Immature natural killer cell (primary cell): ENCODE data around the gene ARL5A. TPM values are rescaled to one million over a fixed set of nuclear protein-coding genes. Genes with fewer than 3 reads are reported as not detected.

Experiments used
- DNase-seq, 3 donors: peaks; one replicate each; pipeline ENCODE4 v3.0.0; 2022; ENCODE audit warnings: mixed read lengths in 1 of 3
- H3K27ac Mint-ChIP-seq, 6 donors: one replicate each; pipeline ENCODE4 v1.8.0; 2020; ENCODE audit warnings: mixed read lengths in 6 of 6, mild to moderate bottlenecking in 5 of 6, inconsistent platforms in 4 of 6, moderate library complexity in 3 of 6
- H3K27me3 Mint-ChIP-seq, 3 donors: one replicate each; pipeline ENCODE4 v1.8.0; 2020 to 2021; ENCODE audit warnings: low read depth in 3 of 3, mild to moderate bottlenecking in 3 of 3, mixed read lengths in 3 of 3, moderate library complexity in 3 of 3, inconsistent platforms in 1 of 3
- H3K36me3 Mint-ChIP-seq, 3 donors: one replicate each; pipeline ENCODE4 v1.8.0; 2020; ENCODE audit warnings: mixed read lengths in 3 of 3, inconsistent platforms in 2 of 3, mild to moderate bottlenecking in 2 of 3
- H3K4me1 Mint-ChIP-seq, 2 donors: one replicate each; pipeline ENCODE4 v1.8.0; 2020; ENCODE audit warnings: inconsistent platforms in 2 of 2, mild to moderate bottlenecking in 2 of 2, mixed read lengths in 2 of 2, moderate library complexity in 1 of 2
- H3K4me3 Mint-ChIP-seq, 5 donors: one replicate each; pipeline ENCODE4 v1.8.0; 2020; ENCODE audit warnings: mild to moderate bottlenecking in 5 of 5, mixed read lengths in 5 of 5, inconsistent platforms in 3 of 5, moderate library complexity in 3 of 5
- H3K9me3 Mint-ChIP-seq, 6 donors: one replicate each; pipeline ENCODE4 v1.8.0; 2020; ENCODE audit warnings: mild to moderate bottlenecking in 6 of 6, mixed read lengths in 6 of 6, inconsistent platforms in 4 of 6, moderate library complexity in 3 of 6
- polyA plus RNA-seq, 3 donors: library from polyadenylated mRNA; unstranded; fragments of 300-500 nt; fragmentation: Illumina TruSeq; gene quantifications; one replicate each; pipeline ENCODE4 v1.2.3, GENCODE V29; 2021

The ARL5A gene
- polyA plus RNA-seq, 3 donors from 2014 or later = 55.4 to 143 (median 82.1) TPM

GRCh38 chr2:151762694-151763093 lies 65.5 kb downstream of the ARL5A start:
- H3K9me3 Mint-ChIP-seq = no peaks in the 10 kb centered on the region
- H3K27me3 Mint-ChIP-seq = peaks cover 0 to 2% (median 0%) of the 10 kb centered on the region in 3 donors
- H3K36me3 Mint-ChIP-seq = peaks cover 0 to 15% (median 4%) of the 10 kb centered on the region in 3 donors
- no peak overlapping the region for H3K4me3 Mint-ChIP-seq
- H3K27ac Mint-ChIP-seq = peak overlapping the region in 4 of 6 donors; percentile 6 to 36 (median 12)
- peaks cover 42 to 59% of the 10 kb centered on the region in 2 donors for H3K4me1 Mint-ChIP-seq
- no peak for DNase-seq

GRCh38 chr2:151761687-151762086 lies 66.5 kb downstream of the ARL5A start:
- H3K4me3 Mint-ChIP-seq = no peak overlapping the region
- no peak overlapping the region for H3K27ac Mint-ChIP-seq
- H3K4me1 Mint-ChIP-seq = peaks cover 32 to 49% of the 10 kb centered on the region in 2 donors
- peaks cover 2 to 18% (median 7%) of the 10 kb centered on the region in 3 donors for H3K36me3 Mint-ChIP-seq
- DNase-seq = no peak
- H3K27me3 Mint-ChIP-seq = peaks cover 0 to 2% (median 0%) of the 10 kb centered on the region in 3 donors
- H3K9me3 Mint-ChIP-seq = no peaks in the 10 kb centered on the region

GRCh38 chr2:151761193-151761592 lies 67.0 kb downstream of the ARL5A start:
- Mint-ChIP-seq H3K9me3 (no peaks in the 10 kb centered on the region), H3K36me3 (peaks cover 7 to 18% (median 7%) of the 10 kb centered on the region in 3 donors), H3K4me1 (peaks cover 27 to 44% of the 10 kb centered on the region in 2 donors), H3K4me3 (no peak overlapping the region), H3K27ac (peak overlapping the region in 1 of 6 donors; percentile 8), H3K27me3 (peaks cover 0 to 2% (median 0%) of the 10 kb centered on the region in 3 donors)
- no peak for DNase-seq

- Mint-ChIP-seq H3K27ac (peak overlapping the region in 1 of 6 donors; percentile 34), H3K27me3 (no peaks in the 10 kb centered on the region), H3K9me3 (no peaks in the 10 kb centered on the region), H3K4me1 (peaks cover 17 to 34% of the 10 kb centered on the region in 2 donors), H3K36me3 (peaks cover 7 to 22% (median 8%) of the 10 kb centered on the region in 3 donors), H3K4me3 (no peak overlapping the region)
- no peak for DNase-seq
These were observed 68.0 kb downstream of the ARL5A start for GRCh38 chr2:151760139-151760650.

GRCh38 chr2:151758744-151759143 lies 69.5 kb downstream of the ARL5A start:
- Mint-ChIP-seq H3K4me1 (peaks cover 2 to 19% of the 10 kb centered on the region in 2 donors), H3K9me3 (no peaks in the 10 kb centered on the region), H3K4me3 (no peak overlapping the region), H3K27ac (peak overlapping the region in 1 of 6 donors; percentile 49), H3K36me3 (peaks cover 7 to 19% (median 8%) of the 10 kb centered on the region in 3 donors), H3K27me3 (no peaks in the 10 kb centered on the region)
- no peak for DNase-seq

- Mint-ChIP-seq H3K36me3 (peaks cover 7 to 19% (median 8%) of the 10 kb centered on the region in 3 donors), H3K4me1 (peaks cover 0 to 10% of the 10 kb centered on the region in 2 donors), H3K4me3 (no peak overlapping the region), H3K27ac (peak overlapping the region in 1 of 6 donors; percentile 49), H3K9me3 (no peaks in the 10 kb centered on the region), H3K27me3 (no peaks in the 10 kb centered on the region)
- no peak for DNase-seq
These were observed 70.4 kb downstream of the ARL5A start for GRCh38 chr2:151757861-151758260.

- H3K27me3 Mint-ChIP-seq = no peaks in the 10 kb centered on the region
- H3K4me3 Mint-ChIP-seq = no peak overlapping the region
- peak overlapping the region in 1 of 6 donors; percentile 5 for H3K27ac Mint-ChIP-seq
- DNase-seq = no peak
- H3K4me1 Mint-ChIP-seq = peaks cover 0 to 5% of the 10 kb centered on the region in 2 donors
- no peaks in the 10 kb centered on the region for H3K9me3 Mint-ChIP-seq
- peaks cover 7 to 19% (median 8%) of the 10 kb centered on the region in 3 donors for H3K36me3 Mint-ChIP-seq
These were observed 71.4 kb downstream of the ARL5A start for GRCh38 chr2:151756820-151757219.

- Mint-ChIP-seq H3K36me3 (peaks cover 8 to 11% (median 10%) of the 10 kb centered on the region in 3 donors), H3K27ac (no peak overlapping the region), H3K9me3 (no peaks in the 10 kb centered on the region), H3K4me1 (no peaks in the 10 kb centered on the region), H3K27me3 (peaks cover 0 to 2% (median 0%) of the 10 kb centered on the region in 3 donors), H3K4me3 (no peak overlapping the region)
- no peak for DNase-seq
These were observed 73.8 kb downstream of the ARL5A start for GRCh38 chr2:151754253-151754897.

- Mint-ChIP-seq H3K9me3 (no peaks in the 10 kb centered on the region), H3K27me3 (peaks cover 0 to 2% (median 0%) of the 10 kb centered on the region in 3 donors), H3K27ac (no peak overlapping the region), H3K36me3 (peaks cover 8 to 10% (median 8%) of the 10 kb centered on the region in 3 donors), H3K4me3 (no peak overlapping the region), H3K4me1 (no peaks in the 10 kb centered on the region)
- DNase-seq = no peak
These were observed 74.7 kb downstream of the ARL5A start for GRCh38 chr2:151753540-151753939.

Other genes starting within 250 kb of the ARL5A start
- under 1 TPM in 1 of 3 donors, not detected in 2; 0.61 TPM for gene NEB, start 93.9 kb downstream of the ARL5A start, polyA plus RNA-seq